ENCODE results near the gene TRMT11. TPM values are rescaled to one million over a fixed set of nuclear protein-coding genes. Genes with fewer than 3 reads are reported as not detected.

TRMT11 gene
- total RNA-seq, 1 experiment from 2014 or later, result 17.9 TPM

- CTCF ChIA-PET, result interaction anchor here (0.6 kb wide), 1 partner anchor 616 kb away, joined by 4 read pairs; no protein-coding TSS in a partner anchor
- POLR2A ChIA-PET (ENCODE audit: unreplicated experiment), result interaction anchor here (0.7 kb wide), 1 partner anchor 1086 kb away, joined by 3 read pairs; no protein-coding TSS in a partner anchor
- Histone ChIP-seq H3K4me3 (ENCODE audit: low read length) (peak overlapping the region; percentile 10; the same call in 1 of the 2 replicates), H3K9ac (ENCODE audit: low read length) (peak overlapping the region; percentile 43; the same call in 1 of the 2 replicates), H3K79me2 (ENCODE audit: low read length) (no peaks in the 10 kb centered on the region), H4K20me1 (ENCODE audit: low read length) (no peaks in the 10 kb centered on the region), H3K27ac (ENCODE audit: low read length) (peak overlapping the region; percentile 81), H3K36me3 (ENCODE audit: low read depth, low read length) (peaks cover 18% of the 10 kb centered on the region), H2AFZ (ENCODE audit: low read length) (no peak overlapping the region), H3K4me2 (ENCODE audit: low read length) (peak overlapping the region; percentile 61), H3K9me2 (replicated peaks; ENCODE audit: low read length) (no peaks in the 10 kb centered on the region), H3K9me3 (ENCODE audit: low read length) (no peaks in the 10 kb centered on the region), H3K4me1 (ENCODE audit: insufficient read depth, low read length) (peaks cover 45% of the 10 kb centered on the region), H3F3A (ENCODE audit: low read length, unreplicated experiment) (peaks cover 16% of the 10 kb centered on the region), H3K27me3 (ENCODE audit: low read length) (no peaks in the 10 kb centered on the region)
- BruUV-seq (replicated peaks), result no TSS peak
- ATAC-seq (peak; percentile 95), DNase-seq (peak; percentile 75)
- intact Hi-C loops (cut with micrococcal nuclease), result loop anchor here (5.0 kb wide), 1 partner anchor 141 kb away; no protein-coding TSS in a partner anchor
- no peak for TF ChIP-seq CTCF (conservative IDR thresholded peaks at IDR 0.05; ENCODE audit: low read depth, low read length)
- no peak for TF ChIP-seq EZH2 (IDR thresholded peaks at IDR 0.05; ENCODE audit: low read length, unreplicated experiment)
- no peak for TF ChIP-seq EZH2phosphoT487 (IDR thresholded peaks at IDR 0.05; ENCODE audit: borderline replicate concordance, low read length)
These were observed 54.5 kb downstream of the TRMT11 start for GRCh38 chr6:126040826-126041225.

- Histone ChIP-seq H3K27me3 (ENCODE audit: low read length) (no peaks in the 10 kb centered on the region), H2AFZ (ENCODE audit: low read length) (no peak overlapping the region), H3K9me2 (replicated peaks; ENCODE audit: low read length) (no peaks in the 10 kb centered on the region), H3F3A (ENCODE audit: low read length, unreplicated experiment) (peaks cover 16% of the 10 kb centered on the region), H3K27ac (ENCODE audit: low read length) (peak overlapping the region; percentile 81), H3K9ac (ENCODE audit: low read length) (peak overlapping the region; percentile 43; the same call in 1 of the 2 replicates), H3K4me2 (ENCODE audit: low read length) (peak overlapping the region; percentile 61), H3K4me3 (ENCODE audit: low read length) (peak overlapping the region; percentile 10), H3K79me2 (ENCODE audit: low read length) (no peaks in the 10 kb centered on the region), H3K36me3 (ENCODE audit: low read depth, low read length) (peaks cover 18% of the 10 kb centered on the region), H3K4me1 (ENCODE audit: insufficient read depth, low read length) (peaks cover 45% of the 10 kb centered on the region), H3K9me3 (ENCODE audit: low read length) (no peaks in the 10 kb centered on the region), H4K20me1 (ENCODE audit: low read length) (no peaks in the 10 kb centered on the region)
- ChIA-PET CTCF (no interaction called here), POLR2A (ENCODE audit: unreplicated experiment) (no interaction called here)
- no peak for ATAC-seq
- TF ChIP-seq EZH2 (IDR thresholded peaks at IDR 0.05; ENCODE audit: low read length, unreplicated experiment) (no peak), EZH2phosphoT487 (IDR thresholded peaks at IDR 0.05; ENCODE audit: borderline replicate concordance, low read length) (no peak), CTCF (conservative IDR thresholded peaks at IDR 0.05; ENCODE audit: low read depth, low read length) (no peak)
- no peak for DNase-seq
- no TSS peak for BruUV-seq (replicated peaks)
- intact Hi-C loops (cut with micrococcal nuclease), result loop anchor here (5.0 kb wide), 1 partner anchor 141 kb away; no protein-coding TSS in a partner anchor
These were observed 55.2 kb downstream of the TRMT11 start for GRCh38 chr6:126041516-126041915.

GRCh38 chr6:126042001-126042419 is 55.7 kb downstream of the TRMT11 start:
- BruUV-seq (replicated peaks), result no TSS peak
- intact Hi-C loops (cut with micrococcal nuclease), result loop anchor here (5.0 kb wide), 1 partner anchor 140 kb away; no protein-coding TSS in a partner anchor
- peaks cover 45% of the 10 kb centered on the region for H3K4me1 ChIP-seq (ENCODE audit: insufficient read depth, low read length)
- H3K9ac ChIP-seq (ENCODE audit: low read length), result no peak overlapping the region
- no peaks in the 10 kb centered on the region for H3K27me3 ChIP-seq (ENCODE audit: low read length)
- no peaks in the 10 kb centered on the region for H3K9me2 ChIP-seq (replicated peaks; ENCODE audit: low read length)
- peak overlapping the region; percentile 81 for H3K27ac ChIP-seq (ENCODE audit: low read length)
- no peak overlapping the region for H2AFZ ChIP-seq (ENCODE audit: low read length)
- peaks cover 18% of the 10 kb centered on the region for H3K36me3 ChIP-seq (ENCODE audit: low read depth, low read length)
- no peaks in the 10 kb centered on the region for H4K20me1 ChIP-seq (ENCODE audit: low read length)
- H3K9me3 ChIP-seq (ENCODE audit: low read length), result no peaks in the 10 kb centered on the region
- no peak for ATAC-seq
- H3K4me2 ChIP-seq (ENCODE audit: low read length), result no peak overlapping the region
- no peaks in the 10 kb centered on the region for H3K79me2 ChIP-seq (ENCODE audit: low read length)
- DNase-seq, result no peak
- TF ChIP-seq EZH2 (IDR thresholded peaks at IDR 0.05; ENCODE audit: low read length, unreplicated experiment) (no peak), EZH2phosphoT487 (IDR thresholded peaks at IDR 0.05; ENCODE audit: borderline replicate concordance, low read length) (no peak), CTCF (conservative IDR thresholded peaks at IDR 0.05; ENCODE audit: low read depth, low read length) (no peak)
- H3K4me3 ChIP-seq (ENCODE audit: low read length), result no peak overlapping the region
- ChIA-PET POLR2A (ENCODE audit: unreplicated experiment) (no interaction called here), CTCF (no interaction called here)
- H3F3A ChIP-seq (ENCODE audit: low read length, unreplicated experiment), result peaks cover 16% of the 10 kb centered on the region
